Stimulated activated CD4-positive, alpha-beta T cell treated with anti-CD3 and anti-CD28 coated beads, Interleukin-2, amount 100 ng/mL, for 4 hours (primary cell): ENCODE measurements around the gene CHIT1.

Experiments
- DNase-seq: peaks from one replicate; pipeline ENCODE4 v3.0.0-alpha.2; 2020; ENCODE audit warnings: low read depth

Gene CHIT1

DNA sequence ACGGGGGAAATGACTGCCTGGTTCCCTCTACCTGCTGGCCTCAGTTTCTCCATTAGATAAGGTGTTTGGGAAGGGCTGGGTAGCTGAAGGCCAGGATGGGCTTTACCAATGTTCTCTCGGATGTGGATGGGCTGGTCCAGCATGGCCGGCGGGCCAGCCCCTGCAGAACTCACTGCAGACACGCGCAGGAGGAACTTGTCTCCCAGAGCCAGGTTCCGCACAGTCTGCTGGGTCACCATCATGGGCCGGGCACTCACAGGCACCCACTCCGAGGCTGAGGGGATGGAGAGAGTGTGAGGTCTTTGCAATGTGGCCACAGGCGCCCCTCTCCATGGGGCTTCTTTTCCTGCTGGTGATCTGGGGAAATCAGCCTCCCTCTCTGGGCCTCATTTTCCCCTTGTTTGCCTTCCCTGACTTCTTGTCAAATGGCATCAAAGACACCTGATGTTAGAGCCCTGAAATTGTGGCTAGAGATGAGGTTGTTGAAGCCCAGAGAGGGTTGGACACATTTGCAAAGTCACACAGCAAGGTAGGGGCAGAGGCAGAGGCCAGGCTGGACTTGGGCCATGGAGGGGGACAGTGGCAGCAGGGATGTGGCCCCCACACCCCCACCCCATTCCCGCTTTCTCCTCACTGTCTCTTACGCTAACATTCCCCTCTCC, 55.0 kb downstream of the CHIT1 start:
- no peak for DNase-seq

DNA sequence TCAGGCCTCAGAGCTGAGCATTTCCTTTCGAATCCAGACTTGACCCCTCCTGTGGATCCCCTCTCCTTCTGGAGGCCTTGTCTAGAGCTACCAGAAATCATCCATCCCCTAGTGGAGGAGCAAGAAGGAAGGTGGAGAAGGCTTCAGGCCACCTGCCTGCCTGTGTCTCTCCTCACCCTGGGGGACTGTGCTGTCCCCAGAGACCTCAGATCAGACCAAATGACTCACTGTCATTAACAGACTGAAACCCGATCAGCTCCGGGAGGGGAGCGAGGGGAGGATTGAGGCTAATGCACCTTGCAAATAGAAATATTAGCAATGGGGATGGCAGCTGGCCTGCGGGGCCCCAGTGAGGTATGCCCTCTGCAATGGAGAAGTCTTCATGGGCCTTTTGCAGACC, 55.9 kb downstream of the CHIT1 start:
- DNase-seq = no peak

DNA sequence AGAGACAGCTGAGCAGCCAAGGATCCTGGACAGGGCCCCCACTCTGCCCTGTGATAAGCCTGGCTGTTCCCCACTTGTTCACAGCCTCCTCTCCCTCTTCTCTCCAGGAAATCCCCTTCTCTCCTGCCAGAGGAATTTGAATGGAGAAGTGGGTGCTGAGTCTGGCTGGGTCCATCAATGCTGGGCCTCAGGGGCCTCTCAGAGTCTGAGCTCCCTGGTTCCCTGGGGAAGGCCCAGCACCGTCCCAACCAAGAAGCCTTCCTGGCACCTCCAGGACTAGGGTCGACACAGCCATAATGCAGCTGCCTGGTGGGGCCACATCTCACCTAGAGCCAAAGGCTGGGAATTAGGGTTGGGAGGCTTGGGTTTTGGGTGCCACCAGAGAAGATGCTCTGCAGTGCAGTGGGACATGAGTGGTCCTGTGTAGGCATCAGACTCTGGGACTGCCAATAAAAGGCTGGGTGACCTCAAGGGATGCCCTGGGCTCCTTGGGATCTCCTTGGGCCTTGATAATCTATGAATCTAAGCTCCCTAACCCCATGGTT, 56.4 kb downstream of the CHIT1 start:
- no peak for DNase-seq

DNA sequence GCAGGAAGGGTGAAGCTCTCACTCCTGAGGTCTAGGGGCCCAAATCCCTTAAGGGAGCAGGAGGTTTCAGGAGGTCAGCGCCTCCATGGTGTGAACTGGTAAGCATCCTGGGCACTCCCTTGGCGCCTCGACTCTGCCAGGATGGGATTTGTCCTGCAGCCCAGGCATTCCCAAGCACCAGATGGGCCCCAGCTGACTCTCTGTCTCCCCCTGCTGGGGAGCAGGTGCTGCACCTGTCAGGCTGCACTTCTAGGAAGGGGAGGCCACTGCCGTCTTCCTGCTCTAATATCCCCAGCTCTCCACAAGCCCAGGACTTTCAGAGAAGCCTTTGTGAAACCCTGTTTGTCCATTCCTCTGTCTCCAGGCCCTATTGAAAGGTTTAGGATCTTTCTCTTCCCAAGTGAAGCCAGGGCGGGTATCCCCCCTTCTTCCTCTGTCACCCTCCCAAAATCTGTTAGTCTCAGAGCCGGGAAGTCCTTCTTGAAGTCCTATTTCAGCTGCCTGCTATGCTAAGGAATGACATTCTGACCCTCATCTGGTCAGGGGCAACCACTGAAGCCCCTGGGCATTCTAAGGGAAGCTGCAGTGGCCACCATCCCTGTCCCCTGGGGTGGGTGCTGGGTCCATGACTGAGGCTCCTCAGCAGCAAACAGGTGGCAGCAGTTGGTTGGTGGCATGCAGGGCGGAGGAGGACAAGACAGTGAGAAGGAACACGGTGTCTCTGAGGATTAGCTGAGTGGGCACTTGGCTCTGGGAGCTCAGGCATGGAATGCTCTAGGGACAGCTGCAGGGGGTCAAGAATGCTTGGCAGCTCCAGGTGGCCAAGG, 57.1 kb downstream of the CHIT1 start:
- peak; percentile 13 for DNase-seq

DNA sequence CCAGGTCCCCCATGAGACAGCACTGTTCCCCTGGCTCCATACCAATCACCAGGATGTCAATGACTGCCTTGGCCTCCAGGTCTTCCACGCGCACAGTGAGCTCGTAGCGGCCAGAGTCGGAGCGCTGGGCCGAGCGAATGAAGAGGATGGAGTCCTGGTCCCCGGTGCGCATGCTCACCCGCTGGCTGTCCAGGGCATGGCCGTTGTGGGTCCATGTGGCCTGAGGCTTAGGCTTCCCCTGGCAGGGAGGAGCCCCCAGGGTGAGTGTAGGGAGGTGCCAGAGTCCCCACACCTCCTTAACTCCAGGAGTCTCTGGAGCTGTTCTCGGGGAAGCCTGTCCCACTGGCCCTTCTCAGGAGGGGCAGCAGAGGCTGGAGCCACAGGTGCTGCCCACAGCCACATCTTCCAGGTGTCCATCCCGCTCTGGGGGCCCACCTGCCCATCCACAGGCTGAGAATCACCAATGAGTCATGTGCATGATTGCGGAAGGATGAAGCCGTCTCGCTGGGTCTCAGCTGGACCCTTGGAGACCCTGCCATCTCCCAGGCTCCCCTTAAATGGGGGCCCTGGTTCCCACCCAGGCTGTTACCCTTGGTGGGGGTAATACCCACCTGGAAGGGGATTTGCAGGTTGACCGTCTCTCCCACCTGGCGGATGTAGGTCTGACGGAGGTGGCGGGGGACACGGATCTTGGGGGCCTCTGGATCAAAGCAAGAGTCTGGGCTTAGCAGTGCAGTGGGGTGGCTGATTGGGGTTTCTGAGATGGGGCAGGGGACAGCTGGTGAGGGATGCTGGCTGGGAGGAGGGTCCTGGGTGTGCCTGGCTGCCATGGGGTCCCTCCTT, 57.9 kb downstream of the CHIT1 start:
- DNase-seq = no peak

DNA sequence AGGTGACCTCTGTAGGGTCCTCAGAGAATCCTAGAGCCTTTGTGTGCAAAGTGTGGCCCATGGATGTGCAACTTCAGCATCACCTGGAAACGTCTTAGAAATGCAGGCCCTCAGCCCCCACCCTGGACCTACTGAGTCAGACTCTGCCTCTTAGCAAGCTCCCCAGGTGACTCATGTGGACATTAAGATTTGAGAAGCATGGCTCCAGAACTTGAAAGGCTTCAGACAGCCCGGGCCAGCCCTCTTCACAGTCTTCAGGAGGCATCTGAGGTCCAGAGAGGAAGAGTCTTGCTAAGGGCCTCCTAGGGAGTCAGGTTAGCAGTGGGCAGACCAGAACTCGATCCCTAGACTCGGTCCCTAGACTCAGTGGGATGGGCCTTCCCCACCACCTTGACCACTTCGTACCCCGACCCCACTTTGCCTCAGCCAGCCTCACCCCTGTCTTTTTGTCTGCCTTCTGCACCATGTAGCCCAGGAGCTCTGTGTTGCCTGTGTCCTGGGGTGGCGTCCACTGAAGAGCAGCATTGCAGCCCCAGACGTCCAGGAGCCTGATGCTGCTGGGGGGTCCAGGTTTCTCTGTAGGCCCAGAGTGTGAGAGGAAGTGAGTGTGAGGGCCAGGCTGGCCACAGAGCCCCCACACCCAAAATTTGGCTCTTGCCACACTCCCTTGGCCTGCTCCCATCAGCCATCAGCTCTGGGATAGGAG, 58.7 kb downstream of the CHIT1 start:
- no peak for DNase-seq

DNA sequence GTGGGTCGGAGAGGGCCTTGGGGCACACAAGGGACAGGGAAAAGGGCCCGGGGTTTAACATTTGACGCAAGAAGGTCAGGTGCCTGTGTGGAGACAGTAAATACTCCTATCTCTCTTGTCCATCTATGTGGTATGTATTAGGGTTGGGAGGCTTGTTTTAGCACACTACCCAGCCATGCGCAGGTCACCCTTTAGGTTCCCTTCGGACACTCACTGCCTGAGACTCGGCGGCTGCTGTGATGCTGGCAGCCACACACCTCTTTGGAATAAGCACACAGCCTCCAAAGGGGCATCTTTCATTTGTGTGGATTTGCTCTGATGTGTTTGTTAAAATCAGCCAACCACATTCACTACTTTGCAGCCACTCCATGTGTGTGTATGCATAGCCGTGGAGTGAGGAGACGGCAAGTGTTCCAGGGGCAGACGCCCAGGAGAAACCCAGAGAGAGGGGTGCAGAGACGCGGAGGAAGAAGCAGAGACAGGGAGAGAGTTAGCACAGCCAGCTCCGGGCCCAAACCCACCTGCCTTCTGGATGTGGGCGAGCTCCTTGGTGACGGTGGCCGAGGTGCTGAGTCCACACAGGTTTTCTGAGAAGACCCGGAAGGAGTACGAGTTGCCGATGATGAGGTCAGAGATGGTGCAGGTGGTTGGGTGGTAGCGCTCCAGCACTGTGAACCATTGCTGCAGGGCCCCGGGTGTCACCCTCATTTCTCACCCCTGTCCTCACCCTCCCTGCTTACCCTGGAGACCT, 59.5 kb downstream of the CHIT1 start:
- DNase-seq = no peak

DNA sequence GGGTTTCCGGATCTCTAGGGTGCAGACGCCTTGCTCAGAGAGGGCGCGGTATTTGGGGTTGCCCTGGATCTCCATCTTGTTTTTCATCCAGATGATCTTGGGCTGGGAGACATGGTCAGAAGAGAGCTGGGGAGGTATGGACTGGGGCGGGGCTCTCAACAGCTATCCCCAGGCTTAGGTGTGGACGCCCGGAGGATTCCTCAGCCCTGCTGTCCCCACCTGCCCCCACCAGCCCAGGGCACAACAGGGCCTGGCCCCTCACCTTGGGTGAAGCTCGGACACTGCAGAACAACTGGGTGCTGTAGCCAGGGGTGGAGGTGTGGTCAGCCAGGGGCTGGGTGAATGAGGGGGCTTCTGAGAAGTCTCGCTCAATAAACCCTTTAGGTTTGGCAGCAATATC, 60.5 kb downstream of the CHIT1 start:
- no peak for DNase-seq

DNA sequence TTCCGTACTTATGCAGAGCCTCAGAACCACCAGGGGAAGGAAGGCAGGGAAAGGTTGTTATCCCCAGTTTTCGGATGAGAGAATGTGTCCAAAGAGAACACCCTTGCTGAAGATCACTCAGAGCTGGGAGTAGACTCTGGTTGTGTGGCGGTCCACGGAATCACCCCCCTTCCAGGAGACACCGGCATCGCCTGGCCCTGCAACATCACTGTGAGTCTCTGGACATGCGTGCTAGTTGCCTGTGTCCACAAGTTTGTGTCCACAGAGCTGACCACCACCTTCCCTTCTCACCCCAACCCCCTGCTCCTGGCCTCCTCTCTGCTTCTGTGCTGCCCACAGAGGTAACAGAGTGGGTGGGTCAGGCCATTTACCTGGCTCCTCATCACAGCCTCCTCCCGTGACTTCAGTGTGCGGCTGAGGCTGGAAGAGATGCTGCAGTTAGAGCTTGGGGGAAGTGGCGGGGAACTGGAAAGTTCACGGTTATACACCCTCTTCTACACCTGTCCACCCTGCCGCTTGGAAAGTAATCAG, 61.2 kb downstream of the CHIT1 start:
- DNase-seq = no peak

DNA sequence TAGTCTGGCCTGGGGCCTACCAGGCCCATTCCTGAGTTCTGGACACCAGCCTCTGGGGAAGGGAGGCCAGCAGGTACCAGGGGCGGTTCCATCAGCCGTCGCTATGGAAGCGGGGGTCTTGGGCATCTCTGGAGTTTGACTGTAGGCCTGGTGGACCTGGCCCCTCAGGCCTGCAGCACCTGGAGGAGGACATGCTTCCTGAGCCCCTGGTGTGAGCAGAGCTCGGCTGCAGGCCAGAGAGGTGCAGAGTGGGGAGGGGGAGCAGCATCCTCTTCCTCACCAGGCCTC, 61.6 kb downstream of the CHIT1 start:
- DNase-seq = no peak

DNA sequence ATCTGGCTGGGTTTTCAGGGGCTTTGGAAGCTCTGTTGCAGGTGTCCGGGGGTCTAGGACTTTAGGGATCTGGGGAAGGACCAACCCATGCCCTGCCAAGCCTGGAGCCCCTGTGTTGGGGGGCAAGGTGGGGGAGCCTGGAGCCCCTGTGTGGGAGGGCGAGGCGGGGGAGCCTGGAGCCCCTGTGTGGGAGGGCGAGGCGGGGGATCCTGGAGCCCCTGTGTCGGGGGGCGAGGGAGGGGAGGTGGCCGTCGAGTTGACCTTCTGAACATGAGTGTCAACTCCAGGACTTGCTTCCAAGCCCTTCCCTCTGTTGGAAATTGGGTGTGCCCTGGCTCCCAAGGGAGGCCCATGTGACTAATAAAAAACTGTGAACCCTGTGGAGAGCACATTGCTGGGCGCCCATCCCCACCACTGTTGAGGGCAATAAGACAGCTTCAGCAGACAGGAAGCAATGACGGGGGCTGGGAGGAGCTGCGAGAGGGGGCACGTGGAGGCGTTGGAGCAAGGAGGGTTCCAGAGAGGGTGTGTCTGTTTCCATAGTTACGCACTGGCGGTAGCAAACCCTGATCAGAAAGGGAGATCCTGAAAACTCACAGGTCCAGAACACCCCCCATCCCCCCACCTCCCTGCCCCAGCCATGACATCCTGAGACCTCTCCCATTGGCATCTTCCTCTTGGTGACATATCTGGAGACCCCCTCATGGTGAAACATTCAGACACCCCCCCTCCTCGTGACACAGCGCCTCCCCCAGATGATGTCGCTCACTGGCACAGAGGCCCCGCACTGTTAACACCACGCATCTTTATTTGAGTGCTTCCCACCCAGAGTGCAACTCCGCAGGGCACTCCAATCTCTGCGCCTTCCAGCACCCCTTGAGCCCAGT, 62.2 kb downstream of the CHIT1 start:
- no peak for DNase-seq

DNA sequence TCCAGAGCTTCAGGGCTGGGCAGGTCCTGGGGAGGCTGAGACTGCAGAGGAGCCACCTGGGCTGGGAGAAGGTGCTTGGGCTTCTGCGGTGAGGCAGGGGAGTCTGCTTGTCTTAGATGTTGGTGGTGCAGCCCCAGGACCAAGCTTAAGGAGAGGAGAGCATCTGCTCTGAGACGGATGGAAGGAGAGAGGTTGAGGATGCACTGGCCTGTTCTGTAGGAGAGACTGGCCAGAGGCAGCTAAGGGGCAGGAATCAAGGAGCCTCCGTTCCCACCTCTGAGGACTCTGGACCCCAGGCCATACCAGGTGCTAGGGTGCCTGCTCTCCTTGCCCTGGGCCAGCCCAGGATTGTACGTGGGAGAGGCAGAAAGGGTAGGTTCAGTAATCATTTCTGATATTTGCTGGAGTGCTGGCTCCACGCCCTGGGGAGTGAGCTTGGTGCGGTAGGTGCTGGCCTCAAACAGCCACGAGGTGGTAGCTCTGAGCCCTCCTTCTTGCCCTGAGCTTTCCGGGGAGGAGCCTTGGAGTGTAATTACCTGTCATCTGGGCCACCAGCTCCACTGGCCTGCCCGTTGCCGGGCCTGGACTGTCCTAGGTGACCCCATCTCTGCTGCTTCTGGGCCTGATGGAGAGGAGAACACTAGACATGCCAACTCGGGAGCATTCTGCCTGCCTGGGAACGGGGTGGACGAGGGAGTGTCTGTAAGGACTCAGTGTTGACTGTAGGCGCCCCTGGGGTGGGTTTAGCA, 63.1 kb downstream of the CHIT1 start:
- no peak for DNase-seq
